GM12891 (cell line): Measurements from ENCODE around the gene HCN2.
"Not testable (repeated sequence)": the region's sequence is repeated elsewhere in the genome, so short reads cannot be mapped to it uniquely, and the experiment has no call there.

Experiments
- DNase-seq: peaks from one replicate; pipeline ENCODE4 v3.0.0; 2011; ENCODE audit warnings: low spot score; ENCODE audit not compliant: insufficient read length
- FAIRE-seq: peaks from 2 replicates; lab custom pipeline; 2011; peaks lifted over from hg19 to GRCh38; lab: Jason Lieb, UNC
- PAX5 ChIP-seq: IDR thresholded peaks from 2 replicates; pipeline ENCODE4 v1.6.1; 2011; ENCODE audit warnings: low read length, moderate library complexity, mild to moderate bottlenecking; ENCODE audit not compliant: insufficient read depth, severe bottlenecking
- POLR2A ChIP-seq: IDR thresholded peaks from 2 replicates; pipeline ENCODE4 v1.6.1; 2011; ENCODE audit warnings: low read depth, low read length, control low read depth
- POLR2AphosphoS5 ChIP-seq: IDR thresholded peaks from 2 replicates; pipeline ENCODE4 v1.6.1; 2011; ENCODE audit warnings: low read depth, low read length, control low read depth
- POU2F2 ChIP-seq: IDR thresholded peaks from 2 replicates; pipeline ENCODE4 v1.6.1; 2011; ENCODE audit warnings: low read depth, mild to moderate bottlenecking, control low read depth, low read length, moderate library complexity
- SPI1 ChIP-seq: IDR thresholded peaks from 2 replicates; pipeline ENCODE4 v1.6.1; 2011; ENCODE audit warnings: low read depth, low read length, control low read depth
- TAF1 ChIP-seq: IDR thresholded peaks from 2 replicates; pipeline ENCODE4 v1.6.1; 2011; ENCODE audit warnings: low read depth, low read length, control low read depth

Gene HCN2

GRCh38 chr19:625257-625656 lies 35.6 kb downstream of the HCN2 start:
- DNase-seq, result no peak
- TF ChIP-seq PAX5 (no peak), POLR2A (no peak), SPI1 (no peak), TAF1 (no peak), POLR2AphosphoS5 (no peak), POU2F2 (no peak)
- FAIRE-seq, result no peak

DNA sequence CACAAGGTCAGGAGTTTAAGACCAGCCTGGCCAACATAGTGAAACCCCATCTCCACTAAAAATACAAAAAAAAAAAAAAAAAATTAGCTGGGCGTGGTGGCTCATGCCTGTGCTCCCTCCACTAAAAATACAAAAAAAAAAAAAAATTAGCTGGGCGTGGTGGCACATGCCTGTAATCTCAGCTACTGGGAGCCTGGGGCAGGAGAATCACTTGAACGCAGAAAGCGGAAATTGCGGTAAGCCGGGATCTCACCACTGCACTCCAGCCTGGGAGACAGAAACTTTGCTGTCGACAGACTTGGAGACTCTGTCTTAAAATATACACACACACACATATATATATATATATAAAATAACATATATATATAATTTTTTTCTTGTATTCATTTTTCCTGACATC lies 36.9 kb downstream of the HCN2 start:
- DNase-seq, FAIRE-seq: not testable (repeated sequence)

GRCh38 chr19:628168-628567 lies 38.5 kb downstream of the HCN2 start:
- DNase-seq (no peak), FAIRE-seq (no peak)
- no peak for TF ChIP-seq POLR2AphosphoS5
- no peak for TF ChIP-seq POU2F2
- TF ChIP-seq TAF1, result no peak
- no peak for TF ChIP-seq PAX5
- no peak for TF ChIP-seq SPI1
- TF ChIP-seq POLR2A, result no peak

GRCh38 chr19:629515-629914 lies 39.8 kb downstream of the HCN2 start:
- not testable (repeated sequence) for DNase-seq, FAIRE-seq

DNA sequence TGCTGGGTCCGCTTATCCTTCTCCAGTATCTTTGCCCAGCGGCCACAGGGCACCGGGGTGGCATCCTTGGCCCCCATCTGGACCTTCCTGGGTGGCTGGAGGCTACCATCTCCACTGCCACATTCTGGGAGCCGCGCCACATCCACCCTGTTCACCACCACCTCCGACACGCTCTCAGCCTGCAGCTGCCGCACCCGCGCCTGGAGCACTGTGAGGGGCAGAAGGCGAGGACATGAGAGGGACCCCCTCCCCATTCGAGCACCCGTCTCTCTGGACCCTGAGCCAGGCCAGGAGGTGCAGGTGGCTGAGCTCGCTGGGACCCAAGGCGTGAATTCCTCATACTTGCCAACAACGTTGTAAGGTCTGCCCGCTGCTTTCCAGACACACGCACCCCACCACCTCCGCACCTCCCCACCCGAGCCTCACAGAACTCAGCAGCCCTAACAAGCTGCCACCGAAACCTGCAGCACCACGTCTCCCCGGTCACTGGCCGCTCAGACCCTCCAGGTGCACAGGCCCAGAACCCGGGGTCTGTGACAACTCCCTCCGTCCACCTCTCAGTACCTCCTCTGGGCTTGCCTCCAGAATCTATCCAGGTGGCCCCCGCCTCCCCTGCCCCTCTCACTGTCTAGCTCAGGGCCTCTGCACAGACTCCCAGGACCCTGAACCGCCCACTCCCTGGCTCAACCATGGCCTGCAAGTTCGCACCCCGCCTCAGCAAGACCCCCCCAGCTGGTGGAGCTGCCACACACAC lies 40.5 kb downstream of the HCN2 start:
- no peak for DNase-seq
- no peak for FAIRE-seq
- no peak for TF ChIP-seq PAX5

DNA sequence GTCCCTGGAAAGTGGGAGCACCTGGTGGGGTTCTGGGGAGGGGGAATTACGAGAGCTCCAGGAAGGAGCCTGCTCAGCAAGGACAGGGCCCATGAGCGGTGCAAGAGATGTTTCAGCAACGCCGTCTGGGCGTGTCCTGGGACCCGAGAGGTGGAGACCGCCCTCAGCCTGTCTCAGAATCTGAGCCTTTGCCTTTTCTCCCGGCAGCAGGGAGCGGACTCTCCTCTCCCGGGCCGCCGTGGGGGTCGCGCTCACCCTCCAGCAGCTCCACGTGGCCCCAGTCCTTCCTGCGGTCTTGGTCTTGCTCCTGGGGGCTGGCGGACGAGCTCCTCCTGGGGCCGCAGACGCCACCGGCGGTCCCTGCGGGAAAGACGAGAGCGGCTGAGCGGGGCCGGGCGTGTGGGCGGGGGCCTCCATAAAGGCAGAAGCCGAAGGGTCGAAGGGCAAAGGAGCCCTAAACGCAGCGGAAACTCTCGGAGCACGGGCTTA lies 42.9 kb downstream of the HCN2 start:
- TF ChIP-seq SPI1, result no peak
- no peak for TF ChIP-seq POU2F2
- no peak for TF ChIP-seq POLR2AphosphoS5
- TF ChIP-seq POLR2A, result no peak
- no peak for TF ChIP-seq TAF1
- TF ChIP-seq PAX5, result no peak
- DNase-seq, result peak; percentile 83
- peak; percentile 89 for FAIRE-seq

GRCh38 chr19:633068-633785 lies 43.5 kb downstream of the HCN2 start, which contains the start of gene POLRMT:
Gene POLRMT (minus strand): TSS chr19:633537. CDS start chr19:633512, 25 bp downstream.
- peak; percentile 3 for TF ChIP-seq PAX5
- TF ChIP-seq POLR2A, result no peak
- TF ChIP-seq POU2F2, result peak; percentile 55; the same call in 1 of the 2 replicates
- peak; percentile 98 for FAIRE-seq
- DNase-seq, result peak; percentile 100

GRCh38 chr19:633786-634639 lies 44.3 kb downstream of the HCN2 start:
- peak; percentile 48 for FAIRE-seq
- TF ChIP-seq TAF1, result no peak
- no peak for TF ChIP-seq POLR2AphosphoS5
- no peak for TF ChIP-seq POU2F2
- no peak for TF ChIP-seq SPI1
- TF ChIP-seq POLR2A, result no peak
- TF ChIP-seq PAX5, result no peak
- no peak for DNase-seq

DNA sequence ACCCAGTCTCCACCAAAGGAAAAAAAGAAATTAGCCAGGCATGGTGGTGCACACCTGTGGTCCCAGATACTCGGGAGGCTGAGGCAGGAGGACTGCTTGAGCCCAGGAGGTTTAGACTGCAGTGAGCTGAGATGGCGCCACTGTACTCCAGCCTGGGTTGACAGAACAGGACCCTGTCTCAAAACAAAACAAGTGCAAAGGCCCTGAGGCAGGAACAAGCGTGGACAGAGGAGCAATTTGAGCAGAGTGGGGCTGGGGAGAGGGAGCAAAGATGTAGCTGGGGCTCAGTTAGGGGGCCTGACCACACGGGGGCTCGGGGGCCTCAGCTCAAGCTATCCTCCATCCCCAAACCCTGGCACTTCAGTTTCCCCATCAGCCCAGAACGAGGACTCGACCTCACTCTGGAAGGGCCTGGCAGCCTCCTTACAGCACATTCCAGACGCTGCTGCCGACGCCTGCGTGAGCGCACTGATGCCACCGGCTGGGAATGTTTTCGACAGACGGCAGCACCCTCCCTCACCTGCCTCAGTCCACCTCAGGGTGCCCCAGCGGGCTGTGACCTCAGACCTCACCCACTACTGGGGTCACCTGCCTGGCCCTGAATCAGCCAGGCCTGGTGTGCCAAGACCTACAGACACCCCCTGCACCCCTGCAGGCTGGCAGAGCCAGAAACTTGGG lies 45.4 kb downstream of the HCN2 start:
- no peak for FAIRE-seq
- DNase-seq, result no peak

More for the DNA sequence above, 45.4 kb downstream of the HCN2 start:
- TF ChIP-seq POLR2AphosphoS5 (no peak), POLR2A (no peak), SPI1 (no peak), PAX5 (no peak), POU2F2 (no peak)
